T47D (cell line): Measurements from ENCODE around the gene ASB4.

Experiments
- DNase-seq, 2 experiments: peaks; one replicate each; pipeline versions ENCODE4 v3.0.0 to v3.0.0-alpha.2; 2011 to 2012; ENCODE audit warnings: low read depth in 1 of 2, low spot score in 1 of 2
- JUND ChIP-seq: IDR thresholded peaks from 2 replicates; pipeline ENCODE4 v1.6.1; 2012; ENCODE audit warnings: low read depth
- in situ Hi-C: cut with HindIII; loops from 2 replicates; pipeline ENCODE4 v1.10.0; 2016; ENCODE audit warnings: low sequenced_read_pairs, low pct_unique_long_range_greater_than_20kb

Gene ASB4

GRCh38 chr7:95556777-95557176 is 71.0 kb downstream of the ASB4 start:
- TF ChIP-seq JUND: no peak
- in situ Hi-C loops: no loop called here
- no peak for DNase-seq

- in situ Hi-C loops: no loop called here
- no peak for DNase-seq
- TF ChIP-seq JUND: no peak
These were observed 73.1 kb downstream of the ASB4 start for GRCh38 chr7:95558864-95559263.

- in situ Hi-C loops: no loop called here
- TF ChIP-seq JUND: no peak
- peak in 1 of 2 experiments; percentile 13 for DNase-seq
These were observed 74.9 kb downstream of the ASB4 start for GRCh38 chr7:95560674-95561073.

- no peak for TF ChIP-seq JUND
- in situ Hi-C loops: no loop called here
- no peak for DNase-seq
These were observed 84.0 kb downstream of the ASB4 start for GRCh38 chr7:95569720-95570119.

- no peak for TF ChIP-seq JUND
- DNase-seq: peak in 1 of 2 experiments; percentile 4
- in situ Hi-C loops: no loop called here
These were observed 91.4 kb downstream of the ASB4 start for GRCh38 chr7:95577137-95577536.

- in situ Hi-C loops: no loop called here
- no peak for TF ChIP-seq JUND
- DNase-seq: no peak
These were observed 92.6 kb downstream of the ASB4 start for GRCh38 chr7:95578299-95578855.

GRCh38 chr7:95579318-95579717 is 93.6 kb downstream of the ASB4 start:
- in situ Hi-C loops: no loop called here
- no peak for TF ChIP-seq JUND
- DNase-seq: no peak

- in situ Hi-C loops: no loop called here
- DNase-seq: no peak
- no peak for TF ChIP-seq JUND
These were observed 95.7 kb downstream of the ASB4 start for GRCh38 chr7:95581467-95581866.

GRCh38 chr7:95582578-95583293 is 97.0 kb downstream of the ASB4 start:
- no peak for TF ChIP-seq JUND
- in situ Hi-C loops: no loop called here
- no peak for DNase-seq

- TF ChIP-seq JUND: no peak
- in situ Hi-C loops: no loop called here
- DNase-seq: no peak
These were observed 98.3 kb downstream of the ASB4 start for GRCh38 chr7:95583834-95584621.

GRCh38 chr7:95584769-95585425 is 99.2 kb downstream of the ASB4 start:
- in situ Hi-C loops: no loop called here

GRCh38 chr7:95585426-95585789 is 99.7 kb downstream of the ASB4 start:
- TF ChIP-seq JUND: no peak
- DNase-seq: no peak
- in situ Hi-C loops: no loop called here

More at GRCh38 chr7:95584769-95585425, 99.2 kb downstream of the ASB4 start:
- no peak for TF ChIP-seq JUND
- no peak for DNase-seq

GRCh38 chr7:95586951-95587301 is 101.2 kb downstream of the ASB4 start:
- no peak for DNase-seq
- TF ChIP-seq JUND: no peak
- in situ Hi-C loops: no loop called here
